Renal pelvis (tissue), 4 donors: ENCODE results near the gene ENTPD7. TPM values are rescaled to one million over a fixed set of nuclear protein-coding genes. Genes with fewer than 3 reads are reported as not detected.

Source experiments
- DNase-seq: peaks from one replicate; pipeline ENCODE4 v3.0.0-alpha.2; 2013
- polyA plus RNA-seq, 3 donors: library from polyadenylated mRNA; unstranded; fragments of 120-200 nt; gene quantifications; one replicate each; pipeline ENCODE4 v1.2.1, GENCODE V29; 2013; ENCODE audit not compliant: insufficient read length in 3 of 3

Gene ENTPD7
- polyA plus RNA-seq, 3 donors, result 18.9 to 22.2 (median 20.9) TPM

- no peak for DNase-seq
These were observed 27.8 kb upstream of the ENTPD7 start for GRCh38 chr10:99631496-99631895.

- DNase-seq, result no peak
These were observed 25.5 kb upstream of the ENTPD7 start for GRCh38 chr10:99633832-99634231.

- DNase-seq, result no peak
These were observed 11.6 kb upstream of the ENTPD7 start for GRCh38 chr10:99647601-99648151.

GRCh38 chr10:99648717-99649116, 10.6 kb upstream of the ENTPD7 start:
- no peak for DNase-seq

GRCh38 chr10:99652800-99653390, 6.4 kb upstream of the ENTPD7 start:
- no peak for DNase-seq

- DNase-seq, result no peak
These were observed 4.7 kb upstream of the ENTPD7 start for GRCh38 chr10:99654390-99655175.

GRCh38 chr10:99656199-99657064, 2.9 kb upstream of the ENTPD7 start:
- DNase-seq, result no peak

GRCh38 chr10:99658622-99659030, 683 bp upstream of the ENTPD7 start:
- DNase-seq, result no peak

GRCh38 chr10:99659868-99660366, 608 bp downstream of the ENTPD7 start:
- no peak for DNase-seq

GRCh38 chr10:99660662-99661376, 1.5 kb downstream of the ENTPD7 start:
- no peak for DNase-seq

GRCh38 chr10:99661377-99661763, 2.1 kb downstream of the ENTPD7 start:
- DNase-seq, result no peak

GRCh38 chr10:99665304-99665703, 6.0 kb downstream of the ENTPD7 start:
- DNase-seq, result no peak

GRCh38 chr10:99667108-99667751, 7.9 kb downstream of the ENTPD7 start:
- DNase-seq, result no peak

GRCh38 chr10:99671386-99671785, 12.1 kb downstream of the ENTPD7 start:
- no peak for DNase-seq

- no peak for DNase-seq
These were observed 13.6 kb downstream of the ENTPD7 start for GRCh38 chr10:99672884-99673283.

GRCh38 chr10:99673492-99673891, 14.2 kb downstream of the ENTPD7 start:
- no peak for DNase-seq

GRCh38 chr10:99674762-99675161, 15.5 kb downstream of the ENTPD7 start:
- DNase-seq, result no peak

- no peak for DNase-seq
These were observed 17.1 kb downstream of the ENTPD7 start for GRCh38 chr10:99676426-99676825.

GRCh38 chr10:99676895-99677294, 17.6 kb downstream of the ENTPD7 start:
- no peak for DNase-seq

- no peak for DNase-seq
These were observed 19.6 kb downstream of the ENTPD7 start for GRCh38 chr10:99678921-99679320.

- DNase-seq, result no peak
These were observed 22.2 kb downstream of the ENTPD7 start for GRCh38 chr10:99681553-99681952.
